Kidney (tissue), 14 donors: ENCODE results near the gene C16orf78. TPM values are rescaled to one million over a fixed set of nuclear protein-coding genes. Genes with fewer than 3 reads are reported as not detected.

Experiments used
- DNase-seq, 5 donors: peaks; one replicate each; pipeline ENCODE4 v3.0.0-alpha.2; 2013 to 2020
- FAIRE-seq: peaks from 2 replicates; lab custom pipeline; 2012; peaks lifted over from hg19 to GRCh38; lab: Jason Lieb, UNC
- H3K27ac ChIP-seq, 2 donors: one replicate each; pipeline ENCODE4 v1.7.0; 2013; ENCODE audit warnings: low read depth in 2 of 2, low read length in 2 of 2, inconsistent platforms in 1 of 2
- H3K27me3 ChIP-seq: one replicate; pipeline ENCODE4 v1.7.1; 2013; ENCODE audit warnings: low read length, inconsistent platforms; ENCODE audit not compliant: control insufficient read depth, insufficient read depth
- H3K36me3 ChIP-seq, 3 donors: one replicate each; pipeline versions ENCODE4 v1.7.0 to v1.7.1; 2013; ENCODE audit warnings: low read length in 3 of 3, control low read depth in 1 of 3, inconsistent platforms in 1 of 3; ENCODE audit not compliant: insufficient read depth in 3 of 3, control insufficient read depth in 2 of 3
- H3K4me1 ChIP-seq, 3 donors: one replicate each; pipeline versions ENCODE4 v1.7.0 to v1.7.1; 2013; ENCODE audit warnings: low read length in 3 of 3, inconsistent platforms in 1 of 3, low read depth in 1 of 3; ENCODE audit not compliant: control insufficient read depth in 2 of 3, insufficient read depth in 2 of 3
- H3K4me3 ChIP-seq, 3 donors: one replicate each; pipeline versions ENCODE4 v1.7.0 to v1.8.1; 2013; ENCODE audit warnings: low read length in 3 of 3, control low read depth in 1 of 3, inconsistent platforms in 1 of 3
- H3K9ac ChIP-seq, 3 donors: one replicate each; pipeline versions ENCODE4 v1.7.0 to v1.7.1; 2013; ENCODE audit warnings: low read length in 3 of 3, control low read depth in 1 of 3, inconsistent platforms in 1 of 3
- H3K9me3 ChIP-seq, 3 donors: one replicate each; pipeline versions ENCODE4 v1.7.0 to v1.7.1; 2013; ENCODE audit warnings: low read length in 3 of 3, control low read depth in 1 of 3, inconsistent platforms in 1 of 3; ENCODE audit not compliant: control insufficient read depth in 2 of 3, insufficient read depth in 1 of 3
- CTCF ChIP-seq: IDR thresholded peaks from 3 replicates; pipeline ENCODE4 v1.5.1; 2012; ENCODE audit warnings: mild to moderate bottlenecking, moderate library complexity, borderline replicate concordance; ENCODE audit not compliant: insufficient read depth; ENCODE audit errors: extremely low read depth
- intact Hi-C: fragments of 100-400 bp; cut with DNase I; formaldehyde crosslinking; loops from one replicate; pipeline ENCODE4 v1.11.1; 2022
- polyA plus RNA-seq: library from polyadenylated mRNA; stranded (reverse); fragments of 350-450 nt; fragmentation: Illumina TruSeq; extraction: RNeasy Lipid Tissue Mini Kit (QIAGEN cat#74804); gene quantifications from one replicate; pipeline ENCODE4 v1.2.3, GENCODE V29; 2014; ENCODE audit warnings: low read depth, low replicate concordance; ENCODE audit not compliant: insufficient read depth
- total RNA-seq: library from RNA; stranded (reverse); fragmentation: NEBNext Ultra II Directional; extraction: Animal tissue kit (Norgen Biotek cat#: 25700); gene quantifications from one replicate; pipeline ENCODE4 v1.2.1, GENCODE V29; 2021
- donor health status: control.
- donor health status: control.
- donor health status: control.
- donor health status: control.
- donor health status: control.
- donor health status: DM: yes; HTN: yes; CAD: no.
- donor health status: Normal renal cell carcinoma (clear cell type).

C16orf78 gene
- total and polyA plus RNA-seq, 2 donors from 2014 or later, result not detected

GRCh38 chr16:49431591-49432290 lies 58.1 kb downstream of the C16orf78 start:
- DNase-seq, result no peak
- no peaks in the 10 kb centered on the region for H3K4me1 ChIP-seq
- H3K9ac ChIP-seq, result no peak overlapping the region
- H3K27ac ChIP-seq, result no peak overlapping the region
- no peak for TF ChIP-seq CTCF
- H3K27me3 ChIP-seq, result no peaks in the 10 kb centered on the region
- no peak for FAIRE-seq
- no peak overlapping the region for H3K4me3 ChIP-seq
- intact Hi-C loops, result no loop called here
- H3K36me3 ChIP-seq, result no peaks in the 10 kb centered on the region
- H3K9me3 ChIP-seq, result peaks cover 0 to 5% (median 2%) of the 10 kb centered on the region in 3 donors

GRCh38 chr16:49434733-49435132 lies 61.1 kb downstream of the C16orf78 start:
- intact Hi-C loops, result no loop called here
- H3K27ac ChIP-seq, result no peak overlapping the region
- no peaks in the 10 kb centered on the region for H3K4me1 ChIP-seq
- no peak for FAIRE-seq
- no peaks in the 10 kb centered on the region for H3K27me3 ChIP-seq
- H3K9ac ChIP-seq, result no peak overlapping the region
- no peaks in the 10 kb centered on the region for H3K36me3 ChIP-seq
- H3K9me3 ChIP-seq, result no peaks in the 10 kb centered on the region
- H3K4me3 ChIP-seq, result no peak overlapping the region
- TF ChIP-seq CTCF, result no peak
- no peak for DNase-seq

- TF ChIP-seq CTCF, result no peak
- no peaks in the 10 kb centered on the region for H3K27me3 ChIP-seq
- FAIRE-seq, result no peak
- H3K4me1 ChIP-seq, result peaks cover 0 to 2% (median 0%) of the 10 kb centered on the region in 3 donors
- intact Hi-C loops, result no loop called here
- no peaks in the 10 kb centered on the region for H3K9me3 ChIP-seq
- H3K9ac ChIP-seq, result no peak overlapping the region
- DNase-seq, result no peak
- H3K27ac ChIP-seq, result no peak overlapping the region
- H3K4me3 ChIP-seq, result no peak overlapping the region
- no peaks in the 10 kb centered on the region for H3K36me3 ChIP-seq
Observed at GRCh38 chr16:49436181-49436580, 62.6 kb downstream of the C16orf78 start.
